ENCODE measurements around the gene ATP2C1. TPM values are rescaled to one million over a fixed set of nuclear protein-coding genes. Genes with fewer than 3 reads are reported as not detected.

Gene ATP2C1
- total and polyA plus RNA-seq, 4 donors = 82.5 to 171 (median 136) TPM

DNA sequence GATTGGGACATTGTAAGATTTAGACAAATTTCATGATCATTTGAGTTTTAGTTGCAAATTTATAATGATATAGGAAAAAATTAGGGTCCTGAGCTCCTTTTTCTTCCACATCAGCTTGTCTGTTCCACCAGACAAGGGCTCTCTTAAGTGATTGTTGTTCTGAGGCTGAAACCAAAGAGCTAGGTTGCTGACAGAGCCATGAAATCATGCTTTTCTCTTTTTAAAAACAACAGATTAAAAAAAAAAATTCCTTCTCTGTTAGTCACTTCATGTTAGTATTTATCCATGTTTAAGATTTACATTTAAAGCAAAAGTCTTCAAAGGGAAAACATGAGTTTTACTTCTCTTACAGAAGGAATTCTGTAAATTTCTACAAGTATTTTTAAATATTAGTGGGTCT, 56.8 kb downstream of the ATP2C1 start:
- peaks cover 5% of the 10 kb centered on the region for H3K36me3 ChIP-seq (ENCODE audit: control insufficient read depth, insufficient read depth, low read length)
- H3K9me3 ChIP-seq (ENCODE audit: control insufficient read depth, insufficient read depth, low read length) = peaks cover 2% of the 10 kb centered on the region
- no peak overlapping the region for H3K27ac ChIP-seq (ENCODE audit: low read depth, low read length)
- no peak overlapping the region for H3K4me3 ChIP-seq (ENCODE audit: low read depth, low read length)
- H3K4me1 ChIP-seq (ENCODE audit: control insufficient read depth, insufficient read depth, low read length) = no peaks in the 10 kb centered on the region
- H3K27me3 ChIP-seq (ENCODE audit: control insufficient read depth, insufficient read depth, low read length) = no peaks in the 10 kb centered on the region
- DNase-seq (ENCODE audit: low read depth in 4 of 6, low spot score in 6 of 6) = no peak

DNA sequence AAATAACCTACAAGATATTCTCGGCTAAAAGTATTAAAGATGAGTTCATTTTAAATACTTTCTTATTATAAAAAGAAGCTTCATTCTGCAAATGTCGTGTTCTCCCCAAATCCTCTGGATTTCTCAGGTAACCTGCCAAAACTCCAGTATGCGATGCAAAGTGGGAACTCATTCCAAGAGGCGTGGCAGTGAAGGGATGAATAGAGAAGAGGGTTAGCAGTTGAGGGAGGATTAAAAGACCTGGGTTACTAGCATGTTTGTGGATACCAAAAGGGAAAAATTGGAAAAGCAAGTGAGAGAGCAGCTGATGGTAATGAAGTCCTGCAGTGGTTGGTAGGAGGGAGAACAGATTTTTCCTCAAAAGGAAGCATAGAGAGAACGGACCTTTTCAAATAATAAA, 61.6 kb downstream of the ATP2C1 start:
- no peaks in the 10 kb centered on the region for H3K27me3 ChIP-seq (ENCODE audit: control insufficient read depth, insufficient read depth, low read length)
- no peak overlapping the region for H3K27ac ChIP-seq (ENCODE audit: low read depth, low read length)
- no peak overlapping the region for H3K4me3 ChIP-seq (ENCODE audit: low read depth, low read length)
- no peaks in the 10 kb centered on the region for H3K9me3 ChIP-seq (ENCODE audit: control insufficient read depth, insufficient read depth, low read length)
- H3K4me1 ChIP-seq (ENCODE audit: control insufficient read depth, insufficient read depth, low read length) = no peaks in the 10 kb centered on the region
- no peak for DNase-seq (ENCODE audit: low read depth in 4 of 6, low spot score in 6 of 6)
- H3K36me3 ChIP-seq (ENCODE audit: control insufficient read depth, insufficient read depth, low read length) = peaks cover 8% of the 10 kb centered on the region
- WGBS (ENCODE audit: insufficient coverage) = 95% methylated on average over 2 of the region's 5 CpGs

DNA sequence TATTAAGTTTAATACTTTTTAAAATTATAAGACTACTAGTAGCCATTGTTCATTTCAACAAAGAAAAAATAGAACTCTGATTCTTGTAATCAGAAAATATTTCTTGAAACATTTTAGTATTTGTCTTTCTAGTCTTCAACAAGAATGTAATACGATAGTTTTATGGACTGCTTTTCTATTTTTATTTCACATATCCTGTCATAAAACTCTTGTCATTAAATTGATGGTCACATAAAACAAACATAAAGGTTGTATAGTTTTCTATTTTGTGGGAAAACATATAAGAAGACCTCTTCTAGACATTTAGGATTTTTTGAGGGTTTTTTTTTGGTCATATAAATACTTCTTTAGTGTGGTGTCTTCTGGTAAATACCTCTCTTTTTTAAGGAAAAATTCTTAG, 62.4 kb downstream of the ATP2C1 start:
- no peak overlapping the region for H3K27ac ChIP-seq (ENCODE audit: low read depth, low read length)
- no peaks in the 10 kb centered on the region for H3K4me1 ChIP-seq (ENCODE audit: control insufficient read depth, insufficient read depth, low read length)
- no peaks in the 10 kb centered on the region for H3K27me3 ChIP-seq (ENCODE audit: control insufficient read depth, insufficient read depth, low read length)
- H3K4me3 ChIP-seq (ENCODE audit: low read depth, low read length) = no peak overlapping the region
- peaks cover 8% of the 10 kb centered on the region for H3K36me3 ChIP-seq (ENCODE audit: control insufficient read depth, insufficient read depth, low read length)
- no peaks in the 10 kb centered on the region for H3K9me3 ChIP-seq (ENCODE audit: control insufficient read depth, insufficient read depth, low read length)
- no peak for DNase-seq (ENCODE audit: low read depth in 4 of 6, low spot score in 6 of 6)
- WGBS (ENCODE audit: insufficient coverage) = no CpG with 5 or more reads among the region's 1 CpG

DNA sequence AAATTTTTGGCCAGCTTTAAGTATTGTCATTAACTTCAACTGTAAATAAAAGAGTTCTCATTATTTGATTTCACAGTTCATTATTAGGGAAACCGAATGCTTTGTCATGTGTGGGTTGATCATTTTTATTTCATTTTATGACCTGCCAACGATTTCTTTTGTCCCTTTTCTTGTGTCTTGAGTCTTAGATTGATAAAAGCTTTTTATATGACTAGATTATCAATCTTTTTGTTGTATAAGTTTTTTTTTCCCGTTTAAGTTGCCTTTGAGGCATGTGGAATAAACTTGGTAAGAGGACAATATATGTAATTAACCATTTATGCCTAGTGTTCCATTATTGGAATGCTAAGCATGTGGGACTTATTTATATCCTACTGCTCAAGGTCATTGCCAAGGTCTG, 62.8 kb downstream of the ATP2C1 start:
- Histone ChIP-seq H3K9me3 (ENCODE audit: control insufficient read depth, insufficient read depth, low read length) (no peaks in the 10 kb centered on the region), H3K27ac (ENCODE audit: low read depth, low read length) (no peak overlapping the region), H3K4me1 (ENCODE audit: control insufficient read depth, insufficient read depth, low read length) (no peaks in the 10 kb centered on the region), H3K4me3 (ENCODE audit: low read depth, low read length) (no peak overlapping the region), H3K36me3 (ENCODE audit: control insufficient read depth, insufficient read depth, low read length) (peaks cover 8% of the 10 kb centered on the region), H3K27me3 (ENCODE audit: control insufficient read depth, insufficient read depth, low read length) (no peaks in the 10 kb centered on the region)
- DNase-seq (ENCODE audit: low read depth in 4 of 6, low spot score in 6 of 6) = no peak
- WGBS (ENCODE audit: insufficient coverage) = no CpG with 5 or more reads among the region's 3 CpGs

DNA sequence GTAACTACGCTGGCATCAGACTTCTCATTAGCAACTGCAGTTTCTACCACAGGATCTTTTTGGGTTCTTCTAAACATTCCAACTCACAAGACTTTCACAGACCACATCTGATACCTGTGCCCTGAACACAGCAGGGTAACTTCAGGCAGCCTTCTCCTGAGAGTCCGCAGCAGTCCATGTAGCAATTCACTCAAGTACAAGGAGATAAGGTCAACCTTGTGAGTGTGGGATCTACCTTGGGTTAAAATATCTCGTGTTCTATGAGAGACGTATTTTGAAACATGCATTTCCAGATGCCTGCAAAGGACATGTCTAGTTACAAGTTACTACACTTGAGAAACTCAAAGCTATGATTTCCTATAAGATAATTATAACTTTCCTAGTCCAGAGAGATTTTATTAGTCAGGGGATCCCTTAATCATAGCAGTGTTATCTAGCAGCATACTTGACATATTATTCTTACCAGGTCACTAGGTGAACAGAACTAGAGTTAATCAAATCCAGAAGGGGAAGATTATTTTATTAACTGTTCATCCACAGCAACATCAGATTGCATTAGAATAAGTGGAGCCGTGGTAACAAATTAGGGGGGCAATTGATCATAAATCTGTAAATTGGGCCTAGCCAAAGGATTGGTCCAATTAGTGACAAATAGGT, 66.4 kb downstream of the ATP2C1 start:
- DNase-seq (ENCODE audit: low read depth in 4 of 6, low spot score in 6 of 6) = no peak
- Histone ChIP-seq H3K36me3 (ENCODE audit: control insufficient read depth, insufficient read depth, low read length) (peaks cover 2% of the 10 kb centered on the region), H3K4me3 (ENCODE audit: low read depth, low read length) (no peak overlapping the region), H3K4me1 (ENCODE audit: control insufficient read depth, insufficient read depth, low read length) (no peaks in the 10 kb centered on the region), H3K27ac (ENCODE audit: low read depth, low read length) (no peak overlapping the region), H3K9me3 (ENCODE audit: control insufficient read depth, insufficient read depth, low read length) (no peaks in the 10 kb centered on the region), H3K27me3 (ENCODE audit: control insufficient read depth, insufficient read depth, low read length) (no peaks in the 10 kb centered on the region)
- 100% methylated on average over 1 of the region's 5 CpGs for WGBS (ENCODE audit: insufficient coverage)

DNA sequence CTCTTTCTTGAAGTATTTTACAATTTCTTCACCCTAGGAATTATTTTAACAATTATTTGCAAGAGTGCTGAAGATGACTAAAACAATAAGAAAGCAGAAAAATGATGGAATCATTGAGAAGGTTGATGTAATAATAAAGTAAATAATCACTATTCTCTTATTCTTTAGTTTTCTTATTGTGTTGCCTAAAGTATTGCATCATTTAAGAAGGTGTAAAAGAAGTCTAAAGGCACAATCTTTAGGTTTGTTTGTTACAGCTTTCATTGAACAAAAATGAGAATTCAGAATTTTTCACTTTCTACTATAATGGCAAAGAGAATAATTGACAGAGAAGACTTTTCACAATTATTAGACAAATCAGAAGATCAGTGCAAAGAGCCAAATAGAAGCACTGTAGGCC, 67.6 kb downstream of the ATP2C1 start:
- no peak overlapping the region for H3K27ac ChIP-seq (ENCODE audit: low read depth, low read length)
- H3K4me3 ChIP-seq (ENCODE audit: low read depth, low read length) = no peak overlapping the region
- H3K36me3 ChIP-seq (ENCODE audit: control insufficient read depth, insufficient read depth, low read length) = peaks cover 2% of the 10 kb centered on the region
- no peak for DNase-seq (ENCODE audit: low read depth in 4 of 6, low spot score in 6 of 6)
- no peaks in the 10 kb centered on the region for H3K9me3 ChIP-seq (ENCODE audit: control insufficient read depth, insufficient read depth, low read length)
- H3K27me3 ChIP-seq (ENCODE audit: control insufficient read depth, insufficient read depth, low read length) = no peaks in the 10 kb centered on the region
- no peaks in the 10 kb centered on the region for H3K4me1 ChIP-seq (ENCODE audit: control insufficient read depth, insufficient read depth, low read length)

DNA sequence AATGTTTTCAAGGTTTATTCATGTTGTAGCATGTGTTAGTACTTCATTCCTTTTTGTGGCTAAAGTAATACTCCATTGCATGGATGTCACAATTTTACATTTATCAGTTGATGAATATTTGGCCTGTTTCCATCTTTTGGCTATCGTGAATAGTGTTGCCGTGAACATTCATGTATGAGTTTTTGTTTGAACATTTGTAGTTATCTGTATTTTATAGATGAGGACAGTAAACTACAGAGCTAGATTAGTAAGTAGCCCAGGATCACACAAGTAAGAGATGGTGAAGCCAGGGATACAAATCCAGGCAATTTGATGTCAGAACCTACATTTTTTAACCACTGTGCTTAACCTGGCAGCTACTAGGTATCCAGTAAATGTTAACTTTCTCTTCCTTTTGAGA, 69.6 kb downstream of the ATP2C1 start:
- 80% methylated on average over 1 of the region's 2 CpGs for WGBS (ENCODE audit: insufficient coverage)
- no peak for DNase-seq (ENCODE audit: low read depth in 4 of 6, low spot score in 6 of 6)

DNA sequence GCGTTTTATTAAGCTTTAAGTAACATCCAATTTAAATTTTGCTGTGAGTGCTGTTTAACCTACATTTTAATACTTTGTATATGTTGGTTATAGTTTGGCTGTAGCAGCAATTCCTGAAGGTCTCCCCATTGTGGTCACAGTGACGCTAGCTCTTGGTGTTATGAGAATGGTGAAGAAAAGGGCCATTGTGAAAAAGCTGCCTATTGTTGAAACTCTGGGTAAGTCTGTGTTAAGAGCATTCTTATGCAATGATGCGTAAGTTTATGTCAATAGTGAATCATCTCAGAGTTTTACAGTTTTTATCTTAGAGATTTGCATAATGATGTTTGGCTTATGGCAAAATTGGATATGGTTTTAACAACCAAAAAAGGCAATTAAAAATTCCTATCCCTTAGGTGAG, 70.0 kb downstream of the ATP2C1 start:
- peak in 1 of 6 donors; percentile 18 for DNase-seq (ENCODE audit: low read depth in 4 of 6, low spot score in 6 of 6)
- 50% methylated on average over 1 of the region's 3 CpGs for WGBS (ENCODE audit: insufficient coverage)

More for the DNA sequence above, 69.6 kb downstream of the ATP2C1 start:
- no peaks in the 10 kb centered on the region for H3K4me1 ChIP-seq (ENCODE audit: control insufficient read depth, insufficient read depth, low read length)
- no peaks in the 10 kb centered on the region for H3K27me3 ChIP-seq (ENCODE audit: control insufficient read depth, insufficient read depth, low read length)
- no peaks in the 10 kb centered on the region for H3K9me3 ChIP-seq (ENCODE audit: control insufficient read depth, insufficient read depth, low read length)
- peaks cover 2% of the 10 kb centered on the region for H3K36me3 ChIP-seq (ENCODE audit: control insufficient read depth, insufficient read depth, low read length)
- no peak overlapping the region for H3K27ac ChIP-seq (ENCODE audit: low read depth, low read length)
- no peak overlapping the region for H3K4me3 ChIP-seq (ENCODE audit: low read depth, low read length)

DNA sequence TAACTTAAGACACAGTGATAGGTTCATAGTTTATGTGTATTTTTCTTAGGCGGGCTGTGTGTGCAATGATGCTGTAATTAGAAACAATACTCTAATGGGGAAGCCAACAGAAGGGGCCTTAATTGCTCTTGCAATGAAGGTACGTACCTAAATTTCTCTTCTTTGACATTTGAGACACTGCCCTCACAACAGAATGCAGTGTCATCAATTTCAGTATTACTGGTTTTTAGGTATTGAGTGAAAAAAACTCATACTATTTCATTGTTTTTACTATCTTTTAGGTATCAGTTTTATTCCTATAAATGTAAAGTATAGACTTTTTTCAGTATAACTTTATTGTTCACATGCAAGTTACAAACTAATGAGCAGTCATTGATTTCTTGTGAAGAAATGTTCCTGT, 73.4 kb downstream of the ATP2C1 start:
- no peak for DNase-seq (ENCODE audit: low read depth in 4 of 6, low spot score in 6 of 6)
- Histone ChIP-seq H3K27ac (ENCODE audit: low read depth, low read length) (no peak overlapping the region), H3K36me3 (ENCODE audit: control insufficient read depth, insufficient read depth, low read length) (peaks cover 8% of the 10 kb centered on the region), H3K9me3 (ENCODE audit: control insufficient read depth, insufficient read depth, low read length) (no peaks in the 10 kb centered on the region), H3K4me1 (ENCODE audit: control insufficient read depth, insufficient read depth, low read length) (no peaks in the 10 kb centered on the region), H3K27me3 (ENCODE audit: control insufficient read depth, insufficient read depth, low read length) (no peaks in the 10 kb centered on the region), H3K4me3 (ENCODE audit: low read depth, low read length) (no peak overlapping the region)
- whole genome bisulfite sequencing (ENCODE audit: insufficient coverage) = no CpG with 5 or more reads among the region's 2 CpGs

More for the DNA sequence above, 70.0 kb downstream of the ATP2C1 start:
- Histone ChIP-seq H3K4me3 (ENCODE audit: low read depth, low read length) (no peak overlapping the region), H3K27ac (ENCODE audit: low read depth, low read length) (no peak overlapping the region), H3K27me3 (ENCODE audit: control insufficient read depth, insufficient read depth, low read length) (no peaks in the 10 kb centered on the region), H3K9me3 (ENCODE audit: control insufficient read depth, insufficient read depth, low read length) (no peaks in the 10 kb centered on the region), H3K4me1 (ENCODE audit: control insufficient read depth, insufficient read depth, low read length) (no peaks in the 10 kb centered on the region), H3K36me3 (ENCODE audit: control insufficient read depth, insufficient read depth, low read length) (peaks cover 2% of the 10 kb centered on the region)

DNA sequence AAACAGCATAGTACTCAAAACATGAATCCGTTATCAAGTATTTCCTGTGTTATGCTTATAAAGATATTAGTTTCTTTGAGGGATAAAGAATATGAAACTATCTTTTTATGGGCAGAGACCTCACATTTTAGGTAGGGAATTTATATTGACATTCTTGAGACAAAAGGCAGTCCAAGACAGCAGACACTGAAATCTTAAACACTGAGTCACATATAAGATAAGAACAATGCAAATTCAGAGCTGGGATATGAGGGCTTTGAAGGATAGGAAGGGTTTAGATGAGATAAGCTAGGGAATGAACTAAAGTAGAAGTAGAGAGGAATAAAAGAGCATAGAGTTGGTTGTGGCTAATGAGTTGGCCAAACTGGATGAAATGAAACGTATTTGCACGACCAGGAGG, 74.3 kb downstream of the ATP2C1 start:
- H3K27ac ChIP-seq (ENCODE audit: low read depth, low read length) = no peak overlapping the region
- WGBS (ENCODE audit: insufficient coverage) = 100% methylated on average over 2 of the region's 3 CpGs
- no peak overlapping the region for H3K4me3 ChIP-seq (ENCODE audit: low read depth, low read length)
- no peak for DNase-seq (ENCODE audit: low read depth in 4 of 6, low spot score in 6 of 6)
- H3K4me1 ChIP-seq (ENCODE audit: control insufficient read depth, insufficient read depth, low read length) = no peaks in the 10 kb centered on the region
- H3K36me3 ChIP-seq (ENCODE audit: control insufficient read depth, insufficient read depth, low read length) = peaks cover 8% of the 10 kb centered on the region
- H3K27me3 ChIP-seq (ENCODE audit: control insufficient read depth, insufficient read depth, low read length) = no peaks in the 10 kb centered on the region
- H3K9me3 ChIP-seq (ENCODE audit: control insufficient read depth, insufficient read depth, low read length) = no peaks in the 10 kb centered on the region

Data from spinal cord (tissue), 10 donors.